ENCODE measurements around the gene RAE1.
"Not testable (repeated sequence)": the region's sequence is repeated elsewhere in the genome, so short reads cannot be mapped to it uniquely, and the experiment has no call there.

RAE1 gene

DNA sequence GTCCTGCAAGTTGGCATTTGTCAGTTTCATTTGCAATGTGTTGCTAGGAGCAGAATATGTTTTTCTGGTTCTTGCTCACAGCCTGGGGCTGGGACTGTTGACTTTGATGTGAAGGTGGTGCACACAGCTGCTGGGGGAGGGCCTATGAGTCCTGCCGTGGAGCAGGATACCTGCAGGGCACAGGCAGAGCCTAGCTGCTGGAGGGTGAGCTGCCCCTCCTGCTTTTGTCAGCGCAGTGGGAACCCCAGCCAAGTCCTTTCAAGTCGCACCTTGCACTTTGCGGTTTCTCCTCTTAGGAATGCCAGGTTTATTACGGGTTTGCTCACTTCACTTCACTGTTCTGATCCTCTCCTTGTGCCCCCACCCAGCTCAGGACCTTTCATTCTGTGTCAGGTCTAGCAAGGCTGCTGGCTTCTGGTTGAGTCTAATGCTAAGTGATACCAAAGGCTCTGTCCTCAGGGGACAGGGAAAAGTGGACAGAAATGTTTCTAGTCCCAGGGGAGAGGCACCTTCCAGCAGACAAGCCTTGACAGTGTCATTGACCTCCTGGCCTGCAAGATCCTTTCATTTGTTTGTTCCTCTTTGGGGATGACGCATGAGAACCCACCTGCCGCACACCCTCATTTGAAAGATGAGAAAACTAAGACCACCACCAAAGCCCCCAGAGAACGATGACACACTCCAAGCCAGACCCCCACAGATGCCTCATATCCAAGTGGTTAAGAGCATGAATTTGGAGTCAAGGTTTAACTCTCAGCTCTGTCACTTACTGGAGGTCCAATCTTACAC, 24.2 kb upstream of the RAE1 start:
- DNase-seq (ENCODE audit: low spot score): no peak

GRCh38 chr20:57327820-57328219, 23.2 kb upstream of the RAE1 start:
- DNase-seq (ENCODE audit: low spot score): no peak

GRCh38 chr20:57329608-57330221, 21.3 kb upstream of the RAE1 start, which contains the start of gene SPO11:
SPO11 (plus strand) TSS chr20:57329803; CDS start chr20:57329868, 65 bp downstream.
- DNase-seq (ENCODE audit: low spot score): no peak

GRCh38 chr20:57330998-57331397, 20.1 kb upstream of the RAE1 start:
- DNase-seq (ENCODE audit: low spot score): peak; percentile 39

GRCh38 chr20:57332105-57333089, 18.7 kb upstream of the RAE1 start:
- DNase-seq (ENCODE audit: low spot score): no peak

GRCh38 chr20:57335392-57335791, 15.7 kb upstream of the RAE1 start:
- DNase-seq (ENCODE audit: low spot score): no peak

DNA sequence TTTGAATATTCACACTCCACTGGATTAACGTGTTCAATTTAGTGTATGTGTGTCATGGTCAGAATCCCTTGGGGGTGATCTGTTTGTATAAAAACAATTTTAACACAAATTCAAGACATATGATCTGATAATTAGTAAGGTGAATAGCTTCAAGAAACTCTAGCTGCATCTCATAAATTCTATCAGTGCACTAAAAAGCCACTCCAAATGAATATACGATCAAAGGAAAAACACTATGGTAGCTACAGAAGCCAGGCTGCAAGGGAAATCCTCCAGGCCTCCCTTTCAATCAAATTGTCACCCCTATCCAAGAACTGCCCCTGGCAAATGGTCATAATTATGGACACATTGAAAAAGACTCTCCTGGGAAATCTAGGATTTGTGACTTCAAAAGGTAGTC, 9.4 kb upstream of the RAE1 start:
- no peak for DNase-seq (ENCODE audit: low spot score)

GRCh38 chr20:57342829-57343228, 8.2 kb upstream of the RAE1 start:
- DNase-seq (ENCODE audit: low spot score): no peak

- DNase-seq (ENCODE audit: low spot score): peak; percentile 77
Measured at GRCh38 chr20:57346477-57346876, 4.6 kb upstream of the RAE1 start.

DNA sequence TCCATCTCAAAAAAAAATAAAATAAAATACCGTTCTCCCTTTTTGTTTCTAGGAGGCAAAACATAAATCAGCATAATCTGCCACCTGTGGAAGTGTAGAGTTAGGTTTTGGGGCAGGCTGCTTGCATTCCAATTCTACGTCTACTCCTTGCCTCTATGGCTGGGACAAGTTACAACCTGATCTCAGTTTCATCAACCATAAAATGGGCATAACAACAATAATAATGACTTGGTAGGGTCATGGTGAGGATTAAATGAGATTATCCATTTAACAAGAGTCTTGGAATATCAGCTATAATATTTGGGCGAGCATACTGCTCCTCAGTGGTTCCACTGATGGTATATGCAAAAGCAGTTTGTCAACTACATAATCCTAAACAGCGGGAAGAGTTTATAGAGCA, 3.7 kb upstream of the RAE1 start:
- no peak for DNase-seq (ENCODE audit: low spot score)

- not testable (repeated sequence) for DNase-seq (ENCODE audit: low spot score)
Measured at GRCh38 chr20:57348200-57348921, 2.7 kb upstream of the RAE1 start.

DNA sequence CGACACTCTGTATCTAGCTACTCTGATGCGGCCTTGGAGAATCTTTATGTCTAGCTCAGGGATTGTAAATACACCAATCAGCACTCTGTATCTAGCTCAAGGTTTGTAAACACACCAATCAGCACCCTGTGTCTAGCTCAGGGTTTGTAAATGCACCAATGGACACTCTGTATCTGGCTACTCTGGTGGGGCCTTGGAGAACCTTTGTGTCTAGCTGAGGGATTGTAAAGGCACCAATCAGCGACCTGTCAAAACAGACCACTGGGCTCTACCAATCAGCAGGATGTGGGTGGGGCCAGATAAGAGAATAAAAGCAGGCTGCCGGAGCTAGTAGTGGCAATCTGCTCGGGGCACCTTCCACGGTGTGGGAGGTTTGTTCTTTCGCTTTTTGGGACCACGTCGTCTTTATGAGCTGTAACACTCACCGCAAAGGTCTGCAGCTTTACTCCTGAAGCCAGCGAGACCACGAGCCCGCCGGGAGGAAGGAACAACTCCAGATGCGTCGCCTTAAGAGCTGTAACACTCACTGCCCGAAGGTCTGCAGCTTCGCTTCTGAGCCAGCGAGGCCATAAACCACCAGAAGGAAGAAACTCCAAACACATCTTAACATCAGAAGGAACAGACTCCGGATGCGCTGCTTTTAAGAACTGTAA, 2.0 kb upstream of the RAE1 start:
- not testable (repeated sequence) for DNase-seq (ENCODE audit: low spot score)

GRCh38 chr20:57350081-57350710, 859 bp upstream of the RAE1 start:
- DNase-seq (ENCODE audit: low spot score): peak; percentile 31

- not testable (repeated sequence) for DNase-seq (ENCODE audit: low spot score)
Measured at GRCh38 chr20:57350726-57351041, 371 bp upstream of the RAE1 start.

GRCh38 chr20:57352305-57352704, 1.2 kb downstream of the RAE1 start:
- no peak for DNase-seq (ENCODE audit: low spot score)

- DNase-seq (ENCODE audit: low spot score): no peak
Measured at GRCh38 chr20:57353351-57353750, 2.3 kb downstream of the RAE1 start.

DNA sequence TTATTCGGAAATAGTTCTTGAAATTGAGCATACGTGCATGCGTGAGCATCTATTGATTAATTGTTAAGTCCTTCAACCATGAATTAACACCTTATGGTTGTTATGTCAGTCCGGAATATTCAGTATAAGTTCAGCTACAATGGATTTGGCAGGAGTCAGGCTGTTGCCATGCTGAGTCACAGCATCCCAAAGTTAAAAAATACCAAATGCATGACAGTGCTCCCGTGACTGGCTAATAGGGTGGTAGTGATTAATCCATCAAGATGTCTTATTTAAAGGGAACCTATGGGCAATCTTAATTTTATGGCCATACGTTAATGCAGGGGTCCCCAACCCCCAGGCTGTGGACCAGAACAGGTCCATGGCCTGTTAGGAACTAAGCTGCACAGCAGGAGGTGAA, 10.5 kb downstream of the RAE1 start:
- peak; percentile 80 for DNase-seq (ENCODE audit: low spot score)

DNA sequence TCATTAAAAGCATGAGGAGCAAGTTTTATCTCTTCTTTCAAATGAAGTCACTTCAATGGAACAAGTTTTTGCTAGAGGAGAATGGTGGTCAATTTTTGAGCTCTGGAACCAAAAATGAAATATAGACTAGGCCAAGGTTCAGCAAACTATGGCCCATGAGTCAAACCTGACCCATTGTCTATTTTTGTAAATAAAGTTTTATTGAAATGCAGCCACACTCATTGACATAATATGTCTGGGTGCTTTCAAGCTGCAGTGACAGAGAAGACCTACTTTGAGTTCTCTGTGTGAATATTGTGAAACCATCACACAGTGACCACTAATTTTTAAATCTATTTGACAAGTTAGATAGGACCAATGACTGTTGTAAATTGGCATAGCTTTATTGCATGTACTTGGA, 13.4 kb downstream of the RAE1 start:
- DNase-seq (ENCODE audit: low spot score): no peak

DNA sequence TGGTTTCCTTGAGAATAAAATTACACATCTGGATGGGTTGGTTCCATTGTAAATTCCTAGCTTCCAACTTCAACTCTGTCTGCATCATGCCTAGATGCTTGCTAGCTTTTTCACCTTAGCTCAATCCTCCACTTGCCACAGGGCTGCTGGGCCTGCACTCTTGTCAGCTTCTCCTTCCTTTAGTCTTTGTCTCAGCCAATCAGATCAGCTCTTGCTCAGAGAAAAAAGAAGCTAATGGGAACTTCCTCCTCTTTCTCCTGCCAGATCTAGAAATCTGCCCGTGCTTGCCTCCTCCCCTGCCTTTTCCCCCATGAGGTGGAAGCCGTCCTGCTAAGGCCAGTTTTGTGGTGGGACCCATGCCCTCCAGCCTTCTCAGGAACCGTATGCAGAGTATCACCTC, 18.5 kb downstream of the RAE1 start:
- no peak for DNase-seq (ENCODE audit: low spot score)

DNA sequence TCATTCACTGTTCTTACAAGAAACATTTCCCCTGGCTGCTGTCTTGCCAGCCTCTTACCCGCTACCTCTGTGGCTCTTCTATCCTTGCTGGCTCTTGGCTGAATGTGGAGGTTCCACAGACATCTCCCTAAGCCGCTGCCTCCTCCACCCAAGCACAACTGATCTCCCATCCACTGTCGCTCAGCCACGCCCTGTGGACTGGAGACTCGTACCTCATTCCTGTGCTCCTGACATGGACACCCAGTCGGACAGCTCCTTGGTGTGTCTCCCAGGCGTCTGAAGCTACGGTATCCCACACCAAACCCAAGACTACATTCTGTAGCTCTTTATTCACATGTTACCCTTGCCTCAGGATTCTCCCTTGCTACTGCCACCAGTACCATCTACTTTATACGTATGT, 19.3 kb downstream of the RAE1 start:
- DNase-seq (ENCODE audit: low spot score): no peak

DNA sequence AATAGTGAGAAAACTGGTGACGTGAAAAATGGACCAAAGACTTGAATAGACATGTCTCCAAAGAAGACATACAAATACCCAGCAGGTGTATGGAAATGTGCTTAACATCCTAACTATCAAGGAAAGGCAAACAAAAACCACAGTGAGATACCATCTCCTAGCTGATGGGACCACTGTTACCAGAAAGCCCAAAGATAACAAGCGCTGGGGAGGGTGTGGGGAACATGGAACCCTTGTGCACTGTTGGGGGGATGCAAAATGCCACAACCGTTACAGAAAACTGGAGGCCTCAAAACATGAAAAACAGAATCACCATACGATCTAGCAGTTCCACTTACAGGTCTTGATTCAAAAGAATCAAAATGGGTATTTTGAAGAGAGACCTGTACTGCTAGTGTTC, 20.3 kb downstream of the RAE1 start:
- no peak for DNase-seq (ENCODE audit: low spot score)
